Transverse colon (tissue), 4 donors: ENCODE results near the gene FAM13A. TPM values are rescaled to one million over a fixed set of nuclear protein-coding genes. Genes with fewer than 3 reads are reported as not detected.

Experiments used
- DNase-seq: peaks from one replicate; pipeline ENCODE4 v3.0.0-alpha.2; 2019
- H3K27ac ChIP-seq, 4 donors: fragments of 200-600 bp; sonication (generic); 2 replicates each; pipeline ENCODE4 v1.5.1; 2016 to 2018; ENCODE audit warnings: inconsistent platforms in 4 of 4
- H3K27me3 ChIP-seq: fragments of 200-600 bp; sonication (generic); 2 replicates; pipeline ENCODE4 v1.5.1; 2017; ENCODE audit warnings: inconsistent platforms
- H3K36me3 ChIP-seq, 4 donors: fragments of 200-600 bp; sonication (generic); 2 replicates each; pipeline ENCODE4 v1.5.1; 2017 to 2019; ENCODE audit warnings: inconsistent platforms in 4 of 4
- H3K4me1 ChIP-seq, 4 donors: fragments of 200-600 bp; sonication (generic); 2 replicates each; pipeline ENCODE4 v1.5.1; 2017 to 2020; ENCODE audit warnings: inconsistent platforms in 4 of 4
- H3K4me3 ChIP-seq, 4 donors: fragments of 200-600 bp; sonication (generic); 1 replicate in 1 of 4; 2 replicates in 3 of 4; pipeline versions ENCODE4 v1.5.1 to v1.6.1; 2017 to 2019; ENCODE audit warnings: inconsistent platforms in 4 of 4
- H3K9me3 ChIP-seq, 2 donors: fragments of 200-600 bp; sonication (generic); 2 replicates each; pipeline ENCODE4 v1.5.1; 2017 to 2019; ENCODE audit warnings: inconsistent platforms in 2 of 2
- EP300 ChIP-seq: sonication (generic); formaldehyde crosslinking; IDR thresholded peaks from one replicate; pipeline ENCODE4 v1.6.1; 2017; ENCODE audit warnings: antibody characterized with exemption, low read depth
- POLR2A ChIP-seq: fragments of 450-650 bp; IDR thresholded peaks from one replicate; pipeline ENCODE4 v1.6.1; 2016; ENCODE audit warnings: antibody characterized with exemption, mild to moderate bottlenecking, moderate library complexity
- POLR2AphosphoS5 ChIP-seq, 3 donors: sonication (generic); formaldehyde crosslinking; IDR thresholded peaks; one replicate each; pipeline ENCODE4 v1.6.1; 2016; ENCODE audit warnings: antibody characterized with exemption in 3 of 3
- WGBS, 2 donors: methylation state at CpG; one replicate each; pipeline ENCODE4 v1.1.5; 2018; ENCODE audit warnings: low coverage in 1 of 2; 5-methylcytosine and 5-hydroxymethylcytosine counted together
- in situ Hi-C, 4 donors: fragments of 200-750 bp; cut with MboI; loops; one replicate each; pipeline versions ENCODE4 v1.15.0 to v1.15.1; 2017; ENCODE audit warnings: low sequenced_read_pairs in 3 of 4, low pct_ligation_motif_present in 1 of 4, low pct_unique_long_range_greater_than_20kb in 1 of 4
- intact Hi-C: fragments of 100-400 bp; cut with DNase I; formaldehyde crosslinking; loops from one replicate; pipeline ENCODE4 v1.15.1; 2023; ENCODE audit warnings: low total_unique reads
- total RNA-seq, 4 donors: library from RNA; depleted of rRNA; stranded (reverse); fragments of >200 nt; gene quantifications; one replicate each; pipeline ENCODE4 v1.1.0, GENCODE V29; 2016
- TF ChIP-seq, protein P1 (sequence below), 5 experiments: fragments of 200-600 bp in 3 of 5; fragments of 450-650 bp in 2 of 5; sonication (generic) in 3 of 5; IDR thresholded peaks; 1 replicate in 2 of 5; 2 replicates in 3 of 5; pipeline ENCODE4 v1.5.1; 2016 to 2017; ENCODE audit warnings: antibody characterized with exemption in 5 of 5, inconsistent platforms in 3 of 5, mild to moderate bottlenecking in 2 of 5, moderate library complexity in 1 of 5

FAM13A gene
- total RNA-seq, 4 donors from 2014 or later = 57.6 to 88.6 (median 67.6) TPM

- no peak overlapping the region for H3K27ac ChIP-seq
- no peak for DNase-seq
- no peak for TF ChIP-seq POLR2A
- TF ChIP-seq, protein P1, sequence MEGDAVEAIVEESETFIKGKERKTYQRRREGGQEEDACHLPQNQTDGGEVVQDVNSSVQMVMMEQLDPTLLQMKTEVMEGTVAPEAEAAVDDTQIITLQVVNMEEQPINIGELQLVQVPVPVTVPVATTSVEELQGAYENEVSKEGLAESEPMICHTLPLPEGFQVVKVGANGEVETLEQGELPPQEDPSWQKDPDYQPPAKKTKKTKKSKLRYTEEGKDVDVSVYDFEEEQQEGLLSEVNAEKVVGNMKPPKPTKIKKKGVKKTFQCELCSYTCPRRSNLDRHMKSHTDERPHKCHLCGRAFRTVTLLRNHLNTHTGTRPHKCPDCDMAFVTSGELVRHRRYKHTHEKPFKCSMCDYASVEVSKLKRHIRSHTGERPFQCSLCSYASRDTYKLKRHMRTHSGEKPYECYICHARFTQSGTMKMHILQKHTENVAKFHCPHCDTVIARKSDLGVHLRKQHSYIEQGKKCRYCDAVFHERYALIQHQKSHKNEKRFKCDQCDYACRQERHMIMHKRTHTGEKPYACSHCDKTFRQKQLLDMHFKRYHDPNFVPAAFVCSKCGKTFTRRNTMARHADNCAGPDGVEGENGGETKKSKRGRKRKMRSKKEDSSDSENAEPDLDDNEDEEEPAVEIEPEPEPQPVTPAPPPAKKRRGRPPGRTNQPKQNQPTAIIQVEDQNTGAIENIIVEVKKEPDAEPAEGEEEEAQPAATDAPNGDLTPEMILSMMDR (IDR thresholded peaks at IDR 0.05) = no peak
- TF ChIP-seq EP300 = no peak
- TF ChIP-seq POLR2AphosphoS5 (IDR thresholded peaks at IDR 0.05) = no peak
- 92 to 93% methylated on average over 1 of the region's 1 CpG for WGBS, 2 donors
- no peaks in the 10 kb centered on the region for H3K27me3 ChIP-seq
- H3K9me3 ChIP-seq = no peaks in the 10 kb centered on the region
- no peaks in the 10 kb centered on the region for H3K36me3 ChIP-seq
- intact Hi-C loops (no loop called here), in situ Hi-C loops (loop anchor here in 1 of 4 donors (10.0 kb wide), 1 partner anchor 63 kb away; no protein-coding TSS in a partner anchor)
- H3K4me3 ChIP-seq = no peak overlapping the region
- peaks cover 0 to 18% (median 8%) of the 10 kb centered on the region in 4 donors for H3K4me1 ChIP-seq
Observed at GRCh38 chr4:88971536-88971935, 85.4 kb downstream of the FAM13A start.

DNA sequence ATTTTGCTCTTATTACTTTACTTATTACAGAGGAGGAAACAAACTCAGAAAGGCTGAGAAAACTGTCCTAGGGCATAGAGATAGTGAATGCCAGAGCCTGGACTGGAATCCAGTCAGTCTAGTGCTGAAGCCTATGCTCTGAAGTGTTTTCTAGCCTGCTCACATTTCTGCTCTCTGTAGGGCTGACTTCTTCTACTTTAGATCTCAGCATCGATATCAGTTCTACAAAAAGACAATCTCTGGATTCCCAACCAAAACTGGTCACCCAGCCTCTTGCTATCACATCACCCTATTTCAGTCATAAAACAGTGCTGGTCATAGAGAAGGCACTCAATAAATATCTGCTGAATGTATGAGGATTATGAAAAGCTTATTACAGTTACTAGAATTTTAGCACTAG lies 87.2 kb downstream of the FAM13A start:
- DNase-seq = no peak
- WGBS, 2 donors = 97 to 100% methylated on average over 1 of the region's 1 CpG
- Histone ChIP-seq H3K4me1 (peaks cover 0 to 14% (median 6%) of the 10 kb centered on the region in 4 donors), H3K27ac (no peak overlapping the region), H3K4me3 (no peak overlapping the region), H3K27me3 (no peaks in the 10 kb centered on the region), H3K9me3 (no peaks in the 10 kb centered on the region), H3K36me3 (no peaks in the 10 kb centered on the region)
- TF ChIP-seq POLR2AphosphoS5 (IDR thresholded peaks at IDR 0.05) = no peak
- TF ChIP-seq, protein P1 (IDR thresholded peaks at IDR 0.05) = no peak
- no peak for TF ChIP-seq POLR2A
- no peak for TF ChIP-seq EP300
- in situ Hi-C loops (loop anchor here in 1 of 4 donors (10.0 kb wide), 1 partner anchor 65 kb away; no protein-coding TSS in a partner anchor), intact Hi-C loops (no loop called here)

DNA sequence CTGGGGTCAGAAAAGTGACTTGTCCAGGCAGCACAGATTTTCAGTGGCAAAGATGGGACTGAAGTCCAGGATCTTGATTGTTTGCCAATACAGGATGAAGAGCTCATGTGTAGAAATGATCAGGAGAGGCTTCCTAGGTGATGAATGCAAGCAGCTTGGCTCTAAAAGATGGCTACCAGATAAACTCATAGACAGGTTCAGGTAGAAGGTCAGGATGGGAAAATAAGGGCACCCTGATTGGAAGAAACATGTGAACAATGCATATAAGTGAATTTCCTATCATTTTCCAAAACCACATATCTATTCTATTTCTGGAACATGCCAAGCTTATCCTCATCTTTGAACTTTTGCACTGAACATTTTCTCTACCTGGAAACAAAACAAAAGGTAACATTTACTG lies 87.7 kb downstream of the FAM13A start:
- in situ Hi-C loops = no loop called here
- Histone ChIP-seq H3K4me1 (peaks cover 0 to 15% (median 6%) of the 10 kb centered on the region in 4 donors), H3K36me3 (no peaks in the 10 kb centered on the region), H3K9me3 (no peaks in the 10 kb centered on the region), H3K27me3 (no peaks in the 10 kb centered on the region), H3K4me3 (no peak overlapping the region), H3K27ac (no peak overlapping the region)
- no peak for DNase-seq
- intact Hi-C loops = no loop called here
- TF ChIP-seq EP300 = no peak
- TF ChIP-seq POLR2AphosphoS5 (IDR thresholded peaks at IDR 0.05) = no peak
- no peak for TF ChIP-seq POLR2A
- TF ChIP-seq, protein P1 (IDR thresholded peaks at IDR 0.05) = no peak

DNA sequence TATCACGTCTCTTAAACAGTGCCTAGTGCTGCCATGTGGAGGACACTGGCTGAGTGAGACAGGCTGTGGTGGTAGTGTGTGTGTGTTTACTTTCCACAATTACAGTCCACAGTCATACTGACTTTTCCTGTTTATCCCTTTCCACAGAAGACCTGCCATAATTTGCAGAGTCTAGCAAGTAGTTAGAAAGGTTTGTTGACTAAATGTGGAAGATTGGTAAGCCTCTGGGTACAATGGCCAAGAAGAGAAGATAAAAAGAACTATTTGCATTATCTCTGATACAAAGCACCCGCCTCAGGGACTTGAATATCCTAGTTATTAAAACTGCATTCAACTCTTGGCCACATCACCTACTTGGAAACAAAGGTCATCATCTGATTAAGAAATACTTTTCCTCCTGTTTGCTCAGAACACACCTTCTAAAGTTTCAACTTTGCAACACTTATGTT lies 89.1 kb downstream of the FAM13A start:
- in situ Hi-C loops = no loop called here
- intact Hi-C loops = no loop called here
- 50 to 62% methylated on average over 2 of the region's 2 CpGs for WGBS, 2 donors
- no peaks in the 10 kb centered on the region for H3K27me3 ChIP-seq
- no peaks in the 10 kb centered on the region for H3K9me3 ChIP-seq
- H3K4me1 ChIP-seq = peaks cover 0 to 26% (median 9%) of the 10 kb centered on the region in 4 donors
- peak overlapping the region in 2 of 4 donors; percentile 16 to 24 for H3K27ac ChIP-seq
- no peaks in the 10 kb centered on the region for H3K36me3 ChIP-seq
- DNase-seq = no peak
- TF ChIP-seq, protein P1 (IDR thresholded peaks at IDR 0.05) = peak in 1 of 5 experiments; percentile 22
- no peak for TF ChIP-seq POLR2AphosphoS5 (IDR thresholded peaks at IDR 0.05)
- H3K4me3 ChIP-seq = no peak overlapping the region
